Stimulated activated CD8-positive, alpha-beta memory T cell treated with anti-CD3 and anti-CD28 coated beads, Interleukin-7, amount 100 ng/mL, for 48 hours (primary cell): ENCODE data around the gene LANCL2.
"Not testable (repeated sequence)": the region's sequence is repeated elsewhere in the genome, so short reads cannot be mapped to it uniquely, and the experiment has no call there.

Experiments used
- DNase-seq, 2 donors: peaks; one replicate each; pipeline ENCODE4 v3.0.0-alpha.2; 2020; ENCODE audit warnings: low read depth in 1 of 2; ENCODE audit errors: extremely low read depth in 1 of 2

LANCL2 gene

GRCh38 chr7:55402506-55402905, 37.4 kb downstream of the LANCL2 start:
- not testable (repeated sequence) for DNase-seq

GRCh38 chr7:55405856-55406541, 40.9 kb downstream of the LANCL2 start:
- DNase-seq = no peak

DNA sequence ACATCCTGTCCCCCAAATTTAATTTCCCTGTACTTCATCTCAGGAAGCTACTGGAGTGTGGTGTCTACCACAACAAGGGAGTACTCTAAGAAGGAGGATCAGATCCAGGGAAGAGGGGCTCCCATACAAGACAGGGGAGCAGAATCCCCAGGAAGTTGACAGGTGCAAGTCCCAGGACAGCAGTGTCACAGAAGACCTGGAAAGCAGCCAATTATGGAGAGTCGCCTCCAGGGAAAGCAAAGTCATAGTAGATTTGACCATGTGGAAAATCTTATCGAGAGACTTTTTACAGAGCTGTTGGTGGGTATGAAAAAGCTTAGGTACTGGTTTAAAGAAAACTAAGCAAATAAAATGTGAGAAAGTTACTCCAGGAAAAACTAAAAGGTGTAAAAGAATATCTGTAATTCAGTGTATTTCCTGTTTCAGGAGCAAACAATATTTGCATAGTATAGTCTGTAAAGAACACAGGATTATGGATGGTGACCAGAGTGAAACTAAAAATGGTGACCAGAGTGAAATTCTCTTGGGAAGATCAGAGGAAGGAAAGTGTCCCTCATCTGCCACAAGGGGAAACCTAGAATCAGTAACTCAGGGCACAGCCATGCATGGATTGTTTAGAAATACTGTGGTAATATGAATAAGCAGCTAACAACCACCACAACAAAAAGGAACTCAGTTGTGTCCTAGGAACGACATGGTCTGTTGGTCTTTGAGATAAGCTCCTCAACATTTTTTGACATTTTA, 44.5 kb downstream of the LANCL2 start:
- DNase-seq = no peak

DNA sequence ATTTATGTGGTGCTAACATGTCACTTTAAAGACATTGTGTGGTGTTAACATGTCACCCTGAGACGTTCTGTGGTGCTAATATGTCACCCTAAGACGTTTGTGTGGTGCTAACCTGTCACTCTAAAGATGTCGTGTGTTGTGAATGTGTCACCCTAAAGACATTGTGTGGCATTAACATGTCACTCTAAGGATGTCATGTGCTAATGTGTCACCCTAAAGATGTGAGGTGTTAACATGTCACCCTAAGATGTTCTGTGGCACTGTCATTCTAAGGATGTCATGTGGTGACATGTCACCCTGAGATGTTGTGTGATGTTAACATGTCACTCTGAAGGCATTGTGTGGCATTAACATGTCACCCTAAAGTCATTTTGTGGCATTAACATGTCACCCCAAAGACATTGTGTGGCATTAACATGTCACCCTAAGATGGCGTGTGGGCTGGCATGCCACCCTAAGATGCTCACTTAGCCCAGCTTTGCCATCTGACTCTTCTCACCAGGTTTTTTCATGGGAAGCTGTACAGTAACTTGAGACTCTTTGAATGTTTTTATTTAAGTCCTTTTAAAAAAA, 45.6 kb downstream of the LANCL2 start:
- DNase-seq = no peak

DNA sequence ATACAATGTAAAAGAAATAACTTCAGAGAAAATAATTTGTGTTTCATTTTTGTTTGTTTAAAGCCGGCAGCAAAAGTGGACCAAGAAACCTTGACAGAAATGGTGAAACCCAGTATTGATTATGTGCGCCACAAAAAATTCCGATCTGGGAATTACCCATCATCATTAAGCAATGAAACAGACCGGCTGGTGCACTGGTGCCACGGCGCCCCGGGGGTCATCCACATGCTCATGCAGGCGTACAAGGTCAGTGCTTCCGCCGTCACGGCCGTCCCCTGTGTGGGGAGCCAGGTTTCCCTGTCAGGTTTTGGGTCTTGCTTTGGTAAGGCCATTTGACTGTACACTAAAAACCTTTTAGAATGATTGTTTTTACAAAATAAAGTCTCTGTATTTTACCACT, 46.7 kb downstream of the LANCL2 start:
- no peak for DNase-seq

- DNase-seq = no peak
Observed at GRCh38 chr7:55413442-55413841, 48.3 kb downstream of the LANCL2 start.

- peak; percentile 31 to 62 for DNase-seq
Observed at GRCh38 chr7:55415173-55415778, 50.1 kb downstream of the LANCL2 start.

- not testable (repeated sequence) for DNase-seq
Observed at GRCh38 chr7:55417456-55417855, 52.3 kb downstream of the LANCL2 start.

GRCh38 chr7:55420530-55420929, 55.4 kb downstream of the LANCL2 start:
- DNase-seq = no peak

- DNase-seq = no peak
Observed at GRCh38 chr7:55423277-55423711, 58.2 kb downstream of the LANCL2 start.

- DNase-seq = no peak
Observed at GRCh38 chr7:55423891-55424290, 58.8 kb downstream of the LANCL2 start.

- DNase-seq = no peak
Observed at GRCh38 chr7:55425141-55425752, 60.1 kb downstream of the LANCL2 start.

GRCh38 chr7:55426676-55427075, 61.5 kb downstream of the LANCL2 start:
- no peak for DNase-seq

DNA sequence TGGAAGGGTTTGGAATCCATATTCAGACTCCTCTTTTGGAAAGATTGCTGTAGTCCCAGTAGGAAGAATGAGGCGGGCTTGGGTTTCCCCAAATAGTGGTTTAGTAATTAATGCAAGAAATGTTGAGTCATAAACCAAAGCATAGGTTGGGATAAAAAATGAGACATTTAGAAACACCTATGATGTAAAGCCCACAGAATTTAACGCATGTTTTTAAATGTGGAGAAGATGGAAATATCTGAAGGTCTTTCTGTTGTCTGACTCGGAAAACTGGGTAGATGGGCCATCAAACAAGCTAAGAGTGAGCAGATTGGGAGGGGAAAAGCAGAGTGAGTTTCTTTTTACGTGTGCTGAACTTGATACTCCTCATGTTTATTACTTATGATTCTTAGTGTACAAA, 62.2 kb downstream of the LANCL2 start:
- DNase-seq = no peak

- DNase-seq = no peak
Observed at GRCh38 chr7:55427800-55428199, 62.7 kb downstream of the LANCL2 start.

DNA sequence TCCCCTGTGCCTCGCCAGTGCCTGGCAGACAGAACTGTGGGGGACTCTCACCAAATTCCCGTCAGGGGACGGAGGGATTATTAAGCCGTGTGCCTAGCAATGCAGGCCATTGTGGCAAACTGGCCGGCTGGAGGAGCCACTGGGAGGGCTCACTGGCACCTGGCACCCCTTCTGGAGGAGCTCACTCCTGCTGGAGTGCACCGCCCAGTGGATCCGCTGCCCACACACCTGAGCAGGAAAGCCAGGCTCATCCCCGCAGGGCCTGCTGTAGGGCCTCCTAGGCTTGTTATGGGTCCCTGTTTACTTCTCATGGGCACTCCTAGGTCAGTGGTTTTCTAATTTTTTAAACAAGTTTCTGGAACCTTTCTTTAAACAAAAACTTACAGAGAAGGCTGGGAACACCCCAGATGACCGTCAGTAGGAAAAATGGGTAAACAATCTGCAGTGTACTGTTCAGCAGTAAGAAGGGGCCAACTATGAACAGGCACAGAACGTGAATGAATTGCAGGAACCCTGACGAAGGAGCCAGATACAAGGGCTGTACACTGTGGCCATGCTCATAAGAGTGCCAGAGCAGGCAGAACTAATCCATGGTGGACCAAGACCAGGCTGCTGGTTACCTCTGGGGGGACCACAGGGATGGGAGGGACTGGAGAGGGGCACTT, 64.8 kb downstream of the LANCL2 start:
- DNase-seq = no peak

DNA sequence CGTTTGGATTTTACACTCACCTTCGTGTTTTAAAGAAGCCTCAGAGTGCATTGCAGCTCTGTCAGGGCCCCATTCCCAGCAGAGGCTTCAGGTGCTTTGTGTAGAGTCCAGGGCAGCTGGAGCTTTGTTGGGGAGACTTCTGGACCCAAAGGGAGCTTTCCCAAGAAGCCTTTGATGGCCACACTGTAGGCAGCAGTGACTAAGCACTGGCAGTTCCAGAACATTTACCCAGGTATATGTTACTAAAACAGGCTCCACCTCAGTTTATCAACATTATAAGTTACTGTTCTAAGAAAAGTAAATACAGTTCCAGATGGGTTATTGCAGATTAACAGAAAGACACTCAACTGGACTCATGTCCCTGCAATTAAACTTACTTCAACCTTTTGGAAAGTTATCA, 66.8 kb downstream of the LANCL2 start:
- no peak for DNase-seq

DNA sequence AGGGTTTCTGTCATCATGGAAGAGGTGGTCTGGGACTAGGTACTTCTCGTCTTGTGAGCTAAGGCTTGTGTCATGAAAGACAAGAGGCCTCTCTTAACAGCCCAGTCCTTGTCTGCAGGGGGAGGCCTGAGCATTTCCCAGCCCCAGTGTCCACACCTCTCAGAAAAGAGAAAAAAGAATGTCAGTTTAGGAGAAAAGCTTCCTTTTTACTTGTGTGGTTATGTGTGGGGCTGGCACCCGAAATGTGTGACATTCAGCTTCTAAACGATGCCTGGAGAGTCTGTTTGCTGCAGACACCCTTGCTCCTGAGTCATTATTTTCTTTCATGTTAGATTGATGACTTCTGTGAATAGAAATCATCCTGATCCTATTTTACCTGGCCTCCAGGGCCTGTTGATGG, 67.4 kb downstream of the LANCL2 start:
- DNase-seq = no peak

- DNase-seq = no peak
Observed at GRCh38 chr7:55432939-55433784, 68.0 kb downstream of the LANCL2 start.

DNA sequence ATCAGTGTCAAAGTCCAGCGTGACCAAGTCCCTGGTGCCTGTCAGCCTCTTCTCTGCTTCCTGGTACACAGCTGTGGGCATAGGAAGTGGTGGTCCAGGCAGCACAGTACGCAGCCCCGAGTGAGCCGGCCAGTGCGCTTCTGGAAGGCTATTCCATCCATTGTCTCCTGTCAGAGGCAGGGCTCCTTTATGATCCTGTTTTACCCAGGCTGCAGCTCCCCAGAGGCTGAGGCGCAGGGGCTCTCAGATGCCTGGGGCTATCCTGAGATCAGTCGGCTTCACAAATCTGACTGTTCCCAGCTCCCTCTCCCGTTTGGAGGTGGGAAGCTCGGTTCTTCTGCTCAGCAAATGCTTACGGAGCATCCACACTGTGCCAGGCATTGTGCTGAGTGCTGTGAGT, 70.3 kb downstream of the LANCL2 start:
- no peak for DNase-seq
